ENCODE measurements around the gene GPR65.

- TF ChIP-seq CTCF (IDR thresholded peaks at IDR 0.05) (no peak), POLR2A (IDR thresholded peaks at IDR 0.05) (no peak)
Measured at GRCh38 chr14:88040146-88040545, 35.2 kb downstream of the GPR65 start.

Data from thyroid gland (tissue), 4 donors.